Measurements from ENCODE around the gene HMGB2. TPM values are rescaled to one million over a fixed set of nuclear protein-coding genes. Genes with fewer than 3 reads are reported as not detected.

HMGB2 gene
- polyA plus RNA-seq, 3 donors, result 129 to 299 (median 248) TPM

- H3K9me3 Mint-ChIP-seq, result peaks cover 5 to 12% (median 9%) of the 10 kb centered on the region in 7 donors
- H3K79me2 ChIP-seq (ENCODE audit: insufficient read depth, low read length), result peaks cover 10% of the 10 kb centered on the region
- peaks cover 27% of the 10 kb centered on the region for H4K20me1 ChIP-seq (ENCODE audit: insufficient read depth, low read length)
- intact Hi-C loops (cut with micrococcal nuclease), result no loop called here
- peaks cover 0 to 2% (median 1%) of the 10 kb centered on the region in 3 donors for H3K27me3 Mint-ChIP-seq (ENCODE audit: low read depth in 3 of 3)
- peaks cover 9 to 36% of the 10 kb centered on the region in 2 donors for H3K36me3 ChIP-seq (replicated peaks in 1 of 2; ENCODE audit: control insufficient read depth in 1 of 2, insufficient read depth in 2 of 2, low read length in 2 of 2)
- peaks cover 14 to 31% of the 10 kb centered on the region in 2 donors for H3K36me3 Mint-ChIP-seq
- H3K27me3 ChIP-seq (ENCODE audit: control insufficient read depth in 2 of 2, insufficient read depth in 2 of 2, low read length in 2 of 2), result no peaks in the 10 kb centered on the region
- H3K9me3 ChIP-seq (replicated peaks in 1 of 2; ENCODE audit: control insufficient read depth in 1 of 2, insufficient read depth in 1 of 2, low read length in 2 of 2), result peaks cover 9% of the 10 kb centered on the region in 2 donors
- no peak overlapping the region for H3K9ac ChIP-seq (ENCODE audit: insufficient read depth, low read length, poor library complexity, severe bottlenecking)
- H3K4me1 ChIP-seq (ENCODE audit: control insufficient read depth in 1 of 2, insufficient read depth in 2 of 2, low read length in 2 of 2), result no peaks in the 10 kb centered on the region
- H2AFZ ChIP-seq (ENCODE audit: insufficient read depth, low read depth, low read length, poor library complexity, severe bottlenecking), result no peak overlapping the region
- H3K27ac ChIP-seq (ENCODE audit: low read depth in 1 of 2, low read length in 2 of 2), result no peak overlapping the region
- no peak overlapping the region for H3K4me3 Mint-ChIP-seq
- WGBS (ENCODE audit: insufficient coverage), result 100% methylated on average over 2 of the region's 5 CpGs
- no peaks in the 10 kb centered on the region for H3K4me1 Mint-ChIP-seq
- no peak overlapping the region for H3K4me3 ChIP-seq (replicated peaks in 1 of 3; ENCODE audit: low read depth in 2 of 3, low read length in 3 of 3)
- no peak overlapping the region for H3K4me2 ChIP-seq (replicated peaks; ENCODE audit: extremely low read depth, low read length, poor library complexity, severe bottlenecking)
- no peak overlapping the region for H3K27ac Mint-ChIP-seq
- TF ChIP-seq, protein P1, sequence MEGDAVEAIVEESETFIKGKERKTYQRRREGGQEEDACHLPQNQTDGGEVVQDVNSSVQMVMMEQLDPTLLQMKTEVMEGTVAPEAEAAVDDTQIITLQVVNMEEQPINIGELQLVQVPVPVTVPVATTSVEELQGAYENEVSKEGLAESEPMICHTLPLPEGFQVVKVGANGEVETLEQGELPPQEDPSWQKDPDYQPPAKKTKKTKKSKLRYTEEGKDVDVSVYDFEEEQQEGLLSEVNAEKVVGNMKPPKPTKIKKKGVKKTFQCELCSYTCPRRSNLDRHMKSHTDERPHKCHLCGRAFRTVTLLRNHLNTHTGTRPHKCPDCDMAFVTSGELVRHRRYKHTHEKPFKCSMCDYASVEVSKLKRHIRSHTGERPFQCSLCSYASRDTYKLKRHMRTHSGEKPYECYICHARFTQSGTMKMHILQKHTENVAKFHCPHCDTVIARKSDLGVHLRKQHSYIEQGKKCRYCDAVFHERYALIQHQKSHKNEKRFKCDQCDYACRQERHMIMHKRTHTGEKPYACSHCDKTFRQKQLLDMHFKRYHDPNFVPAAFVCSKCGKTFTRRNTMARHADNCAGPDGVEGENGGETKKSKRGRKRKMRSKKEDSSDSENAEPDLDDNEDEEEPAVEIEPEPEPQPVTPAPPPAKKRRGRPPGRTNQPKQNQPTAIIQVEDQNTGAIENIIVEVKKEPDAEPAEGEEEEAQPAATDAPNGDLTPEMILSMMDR (IDR thresholded peaks at IDR 0.05), result no peak
- DNase-seq, result no peak
Measured at GRCh38 chr4:173291899-173292298, 42.3 kb downstream of the HMGB2 start.

DNA sequence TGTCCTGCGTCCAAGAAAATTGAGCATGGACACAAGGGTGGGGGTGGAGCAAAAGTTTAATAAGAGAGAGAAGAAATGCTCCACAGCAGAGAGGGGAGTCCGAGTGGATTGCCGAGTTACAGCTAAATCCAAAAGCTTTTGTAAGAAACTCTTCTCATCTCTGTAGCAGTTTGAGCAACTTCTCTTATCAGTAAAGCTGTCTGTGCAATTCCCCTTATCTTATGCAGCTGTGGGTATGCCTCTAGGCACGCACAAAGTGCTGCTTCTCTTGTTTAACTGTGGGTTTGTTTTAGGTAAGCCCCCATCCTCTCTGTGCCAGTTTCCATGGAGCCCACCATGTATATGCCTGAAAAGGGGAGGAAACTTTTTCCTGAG, 44.8 kb downstream of the HMGB2 start:
- Mint-ChIP-seq H3K4me1 (no peaks in the 10 kb centered on the region), H3K36me3 (peaks cover 13 to 28% of the 10 kb centered on the region in 2 donors)
- no peak overlapping the region for H3K4me2 ChIP-seq (replicated peaks; ENCODE audit: extremely low read depth, low read length, poor library complexity, severe bottlenecking)

More for the DNA sequence above, 44.8 kb downstream of the HMGB2 start:
- H3K79me2 ChIP-seq (ENCODE audit: insufficient read depth, low read length), result peaks cover 17% of the 10 kb centered on the region
- H3K27me3 Mint-ChIP-seq (ENCODE audit: low read depth in 3 of 3), result peaks cover 0 to 2% (median 1%) of the 10 kb centered on the region in 3 donors
- intact Hi-C loops (cut with micrococcal nuclease), result no loop called here
- no peak overlapping the region for H3K4me3 ChIP-seq (replicated peaks in 1 of 3; ENCODE audit: low read depth in 2 of 3, low read length in 3 of 3)
- no peak overlapping the region for H3K4me3 Mint-ChIP-seq
- peak overlapping the region in 1 of 7 donors; percentile 3 for H3K27ac Mint-ChIP-seq
- peaks cover 11 to 36% (median 29%) of the 10 kb centered on the region in 7 donors for H3K9me3 Mint-ChIP-seq
- H2AFZ ChIP-seq (ENCODE audit: insufficient read depth, low read depth, low read length, poor library complexity, severe bottlenecking), result no peak overlapping the region
- H3K9me3 ChIP-seq (replicated peaks in 1 of 2; ENCODE audit: control insufficient read depth in 1 of 2, insufficient read depth in 1 of 2, low read length in 2 of 2), result peaks cover 16 to 35% of the 10 kb centered on the region in 2 donors
- H3K27me3 ChIP-seq (ENCODE audit: control insufficient read depth in 2 of 2, insufficient read depth in 2 of 2, low read length in 2 of 2), result no peaks in the 10 kb centered on the region
- H3K36me3 ChIP-seq (replicated peaks in 1 of 2; ENCODE audit: control insufficient read depth in 1 of 2, insufficient read depth in 2 of 2, low read length in 2 of 2), result peaks cover 0 to 39% of the 10 kb centered on the region in 2 donors
- WGBS (ENCODE audit: insufficient coverage), result 100% methylated on average over 1 of the region's 4 CpGs
- H3K27ac ChIP-seq (ENCODE audit: low read depth in 1 of 2, low read length in 2 of 2), result no peak overlapping the region
- H4K20me1 ChIP-seq (ENCODE audit: insufficient read depth, low read length), result peaks cover 27% of the 10 kb centered on the region
- DNase-seq, result no peak
- H3K4me1 ChIP-seq (ENCODE audit: control insufficient read depth in 1 of 2, insufficient read depth in 2 of 2, low read length in 2 of 2), result no peaks in the 10 kb centered on the region
- TF ChIP-seq, protein P1 (IDR thresholded peaks at IDR 0.05), result no peak
- H3K9ac ChIP-seq (ENCODE audit: insufficient read depth, low read length, poor library complexity, severe bottlenecking), result no peak overlapping the region
